Fibroblast of the aortic adventitia (primary cell): ENCODE measurements around the gene ZNF91. TPM values are rescaled to one million over a fixed set of nuclear protein-coding genes. Genes with fewer than 3 reads are reported as not detected.
"Not testable (repeated sequence)": the region's sequence is repeated elsewhere in the genome, so short reads cannot be mapped to it uniquely, and the experiment has no call there.

Experiments used
- DNase-seq: peaks from one replicate; pipeline ENCODE4 v3.0.0-alpha.2; 2010; ENCODE audit warnings: low read depth
- H3K4me3 ChIP-seq: 2 replicates; pipeline ENCODE4 v1.5.1; 2011; ENCODE audit warnings: low read depth, mild to moderate bottlenecking, control low read depth, low read length, moderate library complexity
- CTCF ChIP-seq: IDR thresholded peaks from 2 replicates; pipeline ENCODE4 v1.5.1; 2011; ENCODE audit warnings: mild to moderate bottlenecking, low read length, control low read depth, inconsistent platforms; ENCODE audit not compliant: insufficient read depth
- total RNA-seq: library from RNA; depleted of rRNA; stranded (reverse); fragments of >200 nt; gene quantifications from 2 replicates; pipeline ENCODE4 v1.2.3, GENCODE V29; 2012; ENCODE audit warnings: low replicate concordance

ZNF91 gene
- total RNA-seq, 1 donor = 16.3 TPM

GRCh38 chr19:23401086-23401610, 5.9 kb upstream of the ZNF91 start:
- DNase-seq = no peak
- no peak for TF ChIP-seq CTCF
- H3K4me3 ChIP-seq = no peak overlapping the region

GRCh38 chr19:23399443-23399842, 4.2 kb upstream of the ZNF91 start:
- DNase-seq = no peak
- TF ChIP-seq CTCF = no peak
- H3K4me3 ChIP-seq = no peak overlapping the region

DNA sequence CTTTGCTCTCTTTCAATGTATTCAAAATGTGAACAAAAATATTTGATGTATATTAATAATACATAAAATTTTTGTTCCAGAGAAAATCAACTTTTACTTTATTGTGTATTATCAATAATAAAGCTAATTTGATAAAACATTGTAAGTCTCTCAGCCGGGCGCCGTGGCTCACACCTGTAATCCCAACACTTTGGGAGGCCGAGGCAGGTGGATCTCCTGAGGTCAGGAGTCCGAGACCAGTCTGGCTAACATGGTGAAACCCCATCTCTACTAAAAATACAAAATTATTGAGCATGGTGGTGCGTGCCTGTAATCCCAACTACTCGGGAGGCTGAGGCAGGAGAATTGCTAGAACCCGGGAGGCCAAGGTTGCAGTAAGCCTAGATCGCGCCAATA, 449 bp upstream of the ZNF91 start:
- not testable (repeated sequence) for DNase-seq
- peak overlapping the region; percentile 96 for H3K4me3 ChIP-seq

DNA sequence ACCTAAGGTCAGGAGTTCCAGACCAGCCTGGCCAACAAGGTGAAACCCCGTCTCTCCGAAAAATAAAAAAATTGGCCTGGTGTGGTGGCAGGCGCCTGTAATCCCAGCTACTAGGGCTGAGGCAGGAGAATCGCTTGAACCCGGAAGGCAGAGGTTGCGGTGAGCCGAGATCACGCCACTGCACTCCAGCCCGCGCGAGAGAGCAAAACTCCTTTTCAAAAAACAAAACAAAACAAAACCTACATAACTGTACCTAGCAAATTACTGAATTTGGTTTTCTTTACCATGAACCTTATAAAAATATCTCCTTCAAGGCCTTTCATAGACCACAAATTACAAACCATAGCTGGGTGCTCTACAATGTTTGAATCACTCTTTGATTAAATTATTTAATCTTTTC, 760 bp downstream of the ZNF91 start:
- peak overlapping the region; percentile 96 for H3K4me3 ChIP-seq
- no peak for TF ChIP-seq CTCF
- DNase-seq = peak; percentile 34

- TF ChIP-seq CTCF = no peak
- no peak overlapping the region for H3K4me3 ChIP-seq
- DNase-seq = no peak
These were observed 2.1 kb downstream of the ZNF91 start for GRCh38 chr19:23393121-23393520.

DNA sequence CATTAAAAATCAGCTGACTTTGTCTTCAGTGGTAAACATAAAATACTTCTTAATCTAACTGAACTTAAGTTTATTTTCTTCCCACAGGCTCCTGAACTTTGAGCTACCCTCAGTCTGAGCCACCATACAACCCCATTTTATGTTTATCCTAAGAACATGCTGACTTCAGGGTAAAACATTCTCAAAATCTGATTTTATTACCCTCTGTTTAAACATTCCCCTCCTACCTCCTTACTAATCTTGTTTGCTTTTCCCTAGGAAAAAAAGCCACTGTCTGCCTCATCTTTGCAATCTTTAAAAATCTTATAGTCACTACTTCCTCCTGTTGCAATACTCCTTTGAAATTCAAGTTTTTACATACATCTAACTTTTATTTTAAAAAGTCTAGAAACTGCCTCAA, 4.0 kb downstream of the ZNF91 start:
- no peak overlapping the region for H3K4me3 ChIP-seq
- no peak for DNase-seq
- TF ChIP-seq CTCF = no peak

DNA sequence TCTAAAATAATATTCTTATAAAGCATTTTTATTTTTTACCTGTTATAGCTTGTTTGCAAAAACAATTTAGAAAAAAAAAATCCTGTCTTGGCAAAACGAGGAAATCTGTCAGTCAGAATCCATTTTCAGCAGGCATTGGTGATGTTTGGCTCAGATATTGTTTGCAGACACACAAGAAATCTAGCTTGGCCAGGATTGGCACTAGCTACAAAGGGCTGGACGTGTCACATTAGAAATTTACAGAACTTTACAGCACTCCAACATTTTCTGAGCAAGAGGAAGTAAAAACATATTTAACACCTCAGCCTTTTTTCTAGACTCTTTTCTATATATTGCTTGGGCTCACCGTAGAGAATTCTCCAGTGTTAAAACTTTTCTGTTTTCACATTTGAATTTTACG, 9.9 kb downstream of the ZNF91 start:
- TF ChIP-seq CTCF = no peak
- no peak overlapping the region for H3K4me3 ChIP-seq
- no peak for DNase-seq

DNA sequence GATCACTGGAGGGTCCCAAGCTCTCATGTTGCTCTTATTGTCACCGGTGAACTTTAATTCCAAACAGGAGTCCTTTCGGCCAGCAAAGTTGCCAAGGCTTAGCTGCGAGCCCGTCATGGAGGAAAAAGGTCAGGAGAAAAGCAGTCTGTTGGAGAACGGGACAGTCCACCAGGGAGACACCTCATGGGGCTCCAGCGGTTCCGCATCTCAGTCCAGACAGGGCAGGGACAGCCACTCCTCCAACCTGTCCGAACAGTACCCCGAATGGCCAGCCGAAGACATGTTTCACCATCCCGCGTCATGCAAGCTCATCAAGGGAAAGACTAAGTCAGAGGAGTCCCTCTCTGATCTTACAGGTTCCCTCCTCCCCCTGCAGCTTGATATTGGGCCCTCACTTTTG, 10.4 kb downstream of the ZNF91 start:
- no peak for TF ChIP-seq CTCF
- no peak for DNase-seq
- no peak overlapping the region for H3K4me3 ChIP-seq
